Stimulated activated CD4-positive, alpha-beta T cell treated with anti-CD3 and anti-CD28 coated beads, Interleukin-2, amount 100 ng/mL, for 48 hours (primary cell): Measurements from ENCODE around the gene CAP1.

Experiments
- DNase-seq, 2 donors: peaks; one replicate each; pipeline ENCODE4 v3.0.0-alpha.2; 2020

The CAP1 gene

GRCh38 chr1:40096977-40097782 is 56.7 kb downstream of the CAP1 start, which contains the start of gene PPT1:
PPT1 (minus strand) TSS chr1:40097252; CDS start chr1:40097238, 14 bp downstream.
- DNase-seq, result peak; percentile 74 to 75

- DNase-seq, result no peak
Measured at GRCh38 chr1:40102038-40102437, 61.5 kb downstream of the CAP1 start.

DNA sequence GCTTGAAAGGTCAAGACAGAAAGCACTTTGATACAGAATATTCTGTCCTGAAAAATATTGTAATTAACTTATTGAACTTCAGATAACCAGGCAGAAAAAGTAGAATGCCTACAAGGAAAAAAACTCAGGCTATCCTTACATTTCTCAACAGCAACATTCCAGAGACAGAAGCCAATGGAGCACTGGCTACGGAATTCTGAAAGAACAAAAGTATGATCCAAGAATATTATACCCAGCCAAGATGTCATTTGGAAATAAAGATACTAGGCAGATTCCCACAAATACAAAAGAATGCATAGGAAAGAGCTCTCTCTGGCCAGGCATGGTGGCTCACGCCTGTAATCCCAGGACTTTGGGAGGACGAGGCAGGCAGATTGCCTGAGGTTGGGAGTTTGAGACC is 62.4 kb downstream of the CAP1 start:
- no peak for DNase-seq

GRCh38 chr1:40105028-40105427 is 64.5 kb downstream of the CAP1 start:
- DNase-seq, result no peak

DNA sequence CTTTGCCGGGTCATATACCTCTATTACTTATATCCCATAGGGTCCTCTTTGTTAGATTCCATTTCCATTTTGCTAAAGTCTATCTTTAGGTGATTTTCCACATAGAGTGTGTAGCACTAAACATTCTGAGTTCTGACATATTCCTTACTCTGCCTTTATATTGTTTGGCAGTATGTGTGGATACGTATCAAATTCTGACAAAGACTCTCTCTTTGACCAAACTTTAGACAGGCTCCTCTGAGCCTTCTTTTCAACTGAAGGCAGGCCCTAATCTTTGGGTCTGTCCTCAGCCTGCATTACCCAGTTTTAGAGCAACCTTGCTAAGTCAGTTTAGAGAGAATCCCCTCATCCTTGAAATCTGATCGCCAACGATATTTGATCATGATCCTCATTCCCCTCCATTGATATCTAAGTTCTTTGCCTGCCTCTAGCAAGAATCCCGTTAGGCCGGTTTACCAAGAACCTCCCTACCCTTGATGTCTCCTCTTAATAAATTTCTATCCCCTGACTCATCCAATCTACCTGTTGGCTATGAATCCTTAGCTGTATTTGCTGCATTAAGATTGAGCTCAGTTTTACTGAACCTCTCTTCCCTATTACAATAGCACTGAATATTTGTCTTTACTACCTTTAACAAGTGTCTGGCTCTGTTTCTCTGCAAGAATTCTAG is 66.9 kb downstream of the CAP1 start:
- no peak for DNase-seq

DNA sequence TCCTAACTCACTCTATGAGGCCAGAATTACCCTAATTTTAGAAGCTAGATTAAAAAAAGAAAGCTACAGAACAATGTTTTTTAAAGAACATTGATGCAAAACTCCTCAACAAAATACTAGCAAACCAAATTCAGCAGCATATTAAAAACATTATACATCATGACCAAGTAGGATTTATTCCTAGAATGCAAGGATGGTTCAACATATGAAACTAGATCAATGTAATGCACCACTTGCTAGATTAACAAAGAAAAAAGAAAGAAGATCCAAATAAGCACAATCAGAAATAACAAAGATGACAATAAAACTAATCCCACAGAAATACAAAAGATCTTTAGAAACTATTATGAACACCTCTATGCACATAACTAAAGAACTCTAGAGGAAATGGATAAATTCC is 69.9 kb downstream of the CAP1 start:
- DNase-seq, result no peak

DNA sequence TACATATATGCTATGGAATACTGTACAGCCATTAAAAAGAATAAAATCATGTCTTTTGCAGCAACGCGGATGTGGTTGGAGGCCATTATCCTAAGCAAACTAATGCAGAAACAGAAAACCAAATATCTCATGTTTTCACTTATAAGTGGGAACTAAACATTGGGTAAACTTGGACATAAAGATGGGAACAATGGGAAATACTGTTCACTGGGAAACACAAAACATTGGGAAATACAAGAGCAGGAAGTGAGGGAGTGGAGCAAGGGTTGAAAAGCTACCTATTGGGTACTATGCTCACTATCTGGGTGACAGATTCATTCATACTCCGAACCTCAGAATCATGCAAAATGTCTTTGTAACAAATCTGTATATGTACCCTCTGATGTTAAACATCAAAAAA is 73.9 kb downstream of the CAP1 start:
- no peak for DNase-seq

GRCh38 chr1:40120128-40120527 is 79.6 kb downstream of the CAP1 start:
- no peak for DNase-seq
